Adipose tissue (tissue), 3 donors: ENCODE measurements around the gene NMD3. TPM values are rescaled to one million over a fixed set of nuclear protein-coding genes. Genes with fewer than 3 reads are reported as not detected.
"Not testable (repeated sequence)": the region's sequence is repeated elsewhere in the genome, so short reads cannot be mapped to it uniquely, and the experiment has no call there.

Experiments
- H3K27ac ChIP-seq: one replicate; pipeline ENCODE4 v1.5.1; 2013; ENCODE audit warnings: low read depth, low read length
- WGBS, 3 donors: extraction: QIAGEN DNeasy Blood & Tissue Kit; methylation state at CpG; one replicate each; pipeline ENCODE4 v1.1.7; 2013; 5-methylcytosine and 5-hydroxymethylcytosine counted together
- polyA plus RNA-seq, 3 donors: library from polyadenylated mRNA; stranded (reverse); fragments of 200-250 nt; gene quantifications; one replicate each; pipeline ENCODE4 v1.2.3, GENCODE V29; 2013
- donor health status: healthy with polysubstance abuse.
- donor health status: Bipolar disorder and iron deficiency.
- donor health status: healthy.

The NMD3 gene
- polyA plus RNA-seq, 3 donors, result 26.8 to 37.0 (median 31.3) TPM

DNA sequence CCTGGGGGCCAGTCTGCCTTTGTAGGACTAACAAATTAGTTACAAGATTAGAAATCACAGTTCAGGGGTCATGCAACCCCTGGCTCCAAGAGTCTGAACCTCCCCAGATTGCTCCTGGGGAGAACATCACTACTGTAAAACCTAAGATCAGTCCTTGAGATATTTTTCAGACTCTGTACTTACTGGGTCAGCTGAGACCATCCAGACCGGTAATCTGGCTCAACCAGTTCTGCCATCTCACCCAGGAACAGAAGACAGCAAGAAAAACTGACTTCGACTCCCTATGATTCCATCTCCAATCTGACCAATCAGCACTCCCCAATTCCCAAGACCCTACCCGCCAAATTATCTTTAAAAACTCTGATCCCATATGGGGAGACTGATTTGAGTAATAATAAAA, 47.5 kb downstream of the NMD3 start:
- no peak overlapping the region for H3K27ac ChIP-seq
- 64 to 97% (median 92%) methylated on average over 3 of the region's 3 CpGs for WGBS, 3 donors

DNA sequence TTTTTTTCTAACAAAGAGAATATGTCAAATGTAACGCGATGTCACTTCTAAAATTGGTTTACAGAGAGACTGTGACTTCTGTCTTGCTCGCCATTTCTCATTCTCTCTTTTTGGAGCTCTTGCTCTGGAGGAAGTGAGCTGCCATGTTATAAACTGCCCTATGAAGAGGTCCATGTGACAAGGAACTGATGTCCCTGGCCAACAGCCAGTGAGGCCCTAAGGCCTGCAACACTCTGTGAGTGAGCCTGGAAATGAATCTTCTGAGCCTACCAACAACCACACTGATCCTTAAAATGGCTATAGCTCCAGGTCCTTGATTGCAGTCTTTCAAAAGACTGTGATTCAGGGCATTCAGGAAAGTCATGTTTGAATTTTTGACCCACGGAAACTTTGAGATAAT, 49.9 kb downstream of the NMD3 start:
- 92 to 94% (median 93%) methylated on average over 4 of the region's 4 CpGs for WGBS, 3 donors
- H3K27ac ChIP-seq, result no peak overlapping the region

GRCh38 chr3:161271646-161272045, 50.5 kb downstream of the NMD3 start:
- WGBS, 3 donors, result 81 to 92% (median 86%) methylated on average over 2 of the region's 2 CpGs
- H3K27ac ChIP-seq, result no peak overlapping the region

DNA sequence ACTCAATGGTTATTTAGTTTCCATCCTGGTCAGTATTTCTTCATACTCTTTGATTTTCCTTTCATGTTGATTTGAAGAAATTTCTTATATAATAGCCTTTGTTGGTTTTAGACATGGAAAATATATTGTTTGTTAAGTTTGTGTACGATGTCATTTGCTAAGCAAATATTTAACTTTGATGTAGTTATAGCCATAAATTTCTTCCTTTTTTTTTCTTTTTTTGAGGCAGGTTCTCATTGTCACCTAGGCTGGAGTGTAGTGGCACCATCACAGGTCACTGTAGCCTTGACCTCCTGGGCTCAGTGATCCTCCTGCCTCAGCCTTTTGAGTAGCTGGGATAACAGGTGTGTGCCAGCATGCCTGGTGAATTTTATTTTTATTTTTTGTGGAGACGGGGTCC, 51.4 kb downstream of the NMD3 start:
- H3K27ac ChIP-seq, result no peak overlapping the region
- 55 to 92% (median 90%) methylated on average over 2 of the region's 2 CpGs for WGBS, 3 donors

- no peak overlapping the region for H3K27ac ChIP-seq
- 44 to 50% (median 49%) methylated on average over 3 of the region's 3 CpGs for WGBS, 3 donors
These were observed 52.6 kb downstream of the NMD3 start for GRCh38 chr3:161273589-161274218.

DNA sequence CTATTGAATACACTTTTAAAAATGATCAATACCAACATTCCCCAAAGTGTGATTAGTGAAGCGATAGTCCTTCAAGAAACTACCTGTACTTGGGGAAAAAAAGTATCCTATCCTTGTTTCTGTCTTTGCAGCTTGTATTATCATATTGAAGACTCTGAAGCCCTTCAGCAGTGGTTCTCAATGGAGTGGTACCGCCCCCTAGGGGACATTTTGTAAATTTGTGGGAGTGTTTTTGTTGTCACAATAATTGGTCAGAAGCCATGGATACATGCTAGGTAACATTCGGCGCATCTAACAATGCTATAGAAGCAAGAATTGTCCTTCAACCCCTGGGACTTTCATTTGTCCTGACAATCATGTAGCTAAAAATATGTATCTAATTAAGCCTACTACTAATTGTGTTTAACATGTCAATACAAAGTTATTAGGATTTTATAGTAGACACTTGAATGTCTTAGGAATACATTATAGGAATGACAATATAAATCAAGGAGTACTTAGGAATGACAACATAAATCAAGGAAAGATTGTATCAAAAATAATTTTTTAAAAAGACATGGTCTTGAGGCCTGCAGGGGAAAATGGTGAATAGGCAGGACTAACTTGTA, 53.7 kb downstream of the NMD3 start:
- 68 to 71% (median 68%) methylated on average over 4 of the region's 4 CpGs for WGBS, 3 donors
- no peak overlapping the region for H3K27ac ChIP-seq

GRCh38 chr3:161275919-161276318, 54.8 kb downstream of the NMD3 start:
- WGBS, 3 donors, result 89 to 96% (median 92%) methylated on average over 2 of the region's 2 CpGs
- H3K27ac ChIP-seq, result no peak overlapping the region

- WGBS, 3 donors, result 94 to 95% (median 94%) methylated on average over 4 of the region's 4 CpGs
- not testable (repeated sequence) for H3K27ac ChIP-seq
These were observed 61.3 kb downstream of the NMD3 start for GRCh38 chr3:161282387-161282786.

DNA sequence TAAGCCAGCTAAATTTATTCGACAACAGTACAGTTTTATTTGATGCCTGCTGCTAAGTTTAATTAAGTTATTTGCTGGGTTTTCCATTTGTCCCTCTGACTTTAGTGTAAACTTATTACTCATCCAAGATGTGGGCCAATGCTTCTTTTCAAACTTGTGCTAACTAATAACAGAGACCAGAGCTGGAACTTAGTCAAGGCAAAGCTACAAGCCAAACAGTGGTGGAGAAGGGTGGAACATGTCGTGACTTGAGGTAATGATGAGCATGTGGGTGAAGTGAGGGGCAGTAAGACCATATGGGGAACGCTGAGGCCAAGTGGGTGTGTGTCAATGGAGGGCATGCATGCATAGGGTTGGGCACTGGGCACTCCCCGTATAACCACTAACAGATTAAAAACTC, 63.9 kb downstream of the NMD3 start:
- no peak overlapping the region for H3K27ac ChIP-seq
- WGBS, 3 donors, result 78 to 90% (median 88%) methylated on average over 4 of the region's 4 CpGs

DNA sequence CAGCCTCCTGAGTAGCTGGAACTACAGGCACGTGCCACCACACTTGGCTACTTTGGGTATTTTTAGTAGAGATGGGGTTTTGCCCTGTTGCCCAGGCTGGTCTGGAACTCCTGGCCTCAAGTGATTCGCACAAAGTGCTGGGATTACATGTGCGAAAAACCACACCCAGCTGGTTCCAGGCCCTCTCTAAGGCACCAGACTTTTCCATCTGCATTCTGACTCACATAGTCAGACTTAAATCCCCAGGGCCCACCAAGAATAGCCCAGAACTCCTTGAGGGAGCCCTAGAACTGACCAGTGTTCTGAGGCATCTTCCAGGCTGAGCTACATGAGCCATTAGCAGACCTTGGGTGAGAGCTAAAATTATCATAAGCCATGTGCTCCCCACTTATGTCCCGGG, 68.1 kb downstream of the NMD3 start:
- WGBS, 3 donors, result 91 to 99% (median 96%) methylated on average over 4 of the region's 4 CpGs

DNA sequence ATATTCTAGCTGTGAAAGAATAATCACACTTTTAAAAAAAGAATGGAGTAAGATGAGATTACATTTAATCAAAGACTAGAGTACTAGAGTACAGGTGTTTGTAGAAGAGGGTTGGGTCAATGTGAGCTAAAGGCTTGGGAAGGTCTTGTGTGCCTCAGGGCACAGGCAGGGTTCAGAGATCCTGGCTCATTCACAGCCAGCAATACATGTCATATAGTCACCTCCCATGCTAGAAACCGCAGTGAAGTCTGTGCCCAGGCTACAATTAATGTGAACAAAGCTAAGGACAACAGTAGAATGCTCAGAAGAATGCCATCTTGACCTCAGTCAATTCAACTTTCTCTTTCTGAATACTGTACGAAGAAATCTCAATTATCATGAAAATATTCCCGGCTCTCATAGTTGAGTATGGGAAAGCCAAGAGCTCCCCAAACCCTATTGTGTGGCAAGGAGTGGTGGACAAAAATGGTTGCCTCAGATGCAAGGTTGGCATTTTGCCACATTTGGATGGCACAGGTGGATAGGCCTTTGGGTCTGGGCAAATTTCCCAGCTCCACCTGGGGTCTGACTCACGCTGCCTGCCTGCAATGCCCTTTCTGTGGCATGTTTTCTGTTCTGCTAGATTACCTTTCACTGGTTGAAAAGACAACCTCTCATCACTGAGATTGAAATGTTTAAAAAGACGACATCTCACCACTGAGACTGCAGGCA, 70.2 kb downstream of the NMD3 start:
- H3K27ac ChIP-seq, result no peak overlapping the region
- 87 to 93% (median 90%) methylated on average over 5 of the region's 5 CpGs for WGBS, 3 donors

More for the DNA sequence above, 68.1 kb downstream of the NMD3 start:
- no peak overlapping the region for H3K27ac ChIP-seq

- WGBS, 3 donors, result 86 to 92% (median 89%) methylated on average over 2 of the region's 2 CpGs
- no peak overlapping the region for H3K27ac ChIP-seq
These were observed 72.3 kb downstream of the NMD3 start for GRCh38 chr3:161293381-161293780.

DNA sequence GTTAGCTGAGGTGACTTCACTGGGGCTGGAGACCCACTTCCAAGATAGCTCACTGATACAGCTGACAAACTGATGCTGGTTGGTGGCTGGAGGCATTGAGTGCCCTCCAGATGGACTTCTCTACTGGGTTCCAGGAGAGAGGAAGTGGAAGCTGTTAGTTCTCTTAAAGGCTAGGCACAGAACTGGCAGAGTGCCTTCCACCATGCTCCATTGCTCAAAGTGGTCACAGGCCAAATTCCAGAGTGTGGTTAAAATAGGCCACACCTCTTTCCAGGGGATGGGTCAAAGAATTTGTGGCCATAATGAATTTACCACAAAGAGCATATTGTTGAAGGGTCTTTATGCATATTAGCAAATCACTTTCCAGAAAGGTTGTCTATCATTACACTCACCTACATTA, 74.2 kb downstream of the NMD3 start:
- H3K27ac ChIP-seq, result no peak overlapping the region

DNA sequence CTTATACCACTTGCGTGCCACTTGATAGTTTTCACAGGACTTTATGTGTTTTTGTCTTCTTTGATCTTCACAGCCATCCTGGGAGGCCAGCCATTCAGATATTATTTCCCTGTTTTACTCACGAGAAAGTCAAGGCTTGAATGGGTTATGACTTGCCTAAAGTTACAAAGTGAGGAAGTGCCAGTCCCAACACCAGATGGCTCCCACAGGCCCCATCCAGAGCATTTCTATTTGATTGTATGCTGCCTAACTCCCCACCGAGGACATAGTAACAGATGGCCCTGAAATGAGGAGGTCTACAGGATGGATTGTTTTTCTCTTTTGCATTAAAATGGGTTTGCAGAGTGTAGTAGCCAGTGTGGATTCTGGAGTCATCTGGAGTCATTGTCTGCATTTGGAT, 75.7 kb downstream of the NMD3 start:
- 84 to 93% (median 90%) methylated on average over 3 of the region's 3 CpGs for WGBS, 3 donors
- no peak overlapping the region for H3K27ac ChIP-seq

Other genes starting within 250 kb of the NMD3 start
- 1 to 10 TPM; 2.4 to 4.8 (median 2.7) TPM for gene B3GALNT1, start 116.0 kb upstream of the NMD3 start, polyA plus RNA-seq
- 1 to 10 TPM in 2 of 3 donors, under 1 TPM in 1; 0.24 to 6.7 (median 1.1) TPM for gene SPTSSB, start 150.2 kb downstream of the NMD3 start, polyA plus RNA-seq